Prostate gland (tissue), 2 donors: ENCODE results near the gene IL1A.

Experiments
- CTCF ChIP-seq, 4 experiments: fragments of 200-600 bp in 2 of 4; fragments of 450-650 bp in 2 of 4; sonication (generic) in 2 of 4; IDR thresholded peaks; 1 replicate in 3 of 4; 2 replicates in 1 of 4; pipeline ENCODE4 v1.5.1; 2016 to 2019; ENCODE audit warnings: antibody characterized with exemption in 4 of 4, mild to moderate bottlenecking in 2 of 4, moderate library complexity in 2 of 4
- POLR2A ChIP-seq: fragments of 450-650 bp; IDR thresholded peaks from one replicate; pipeline ENCODE4 v1.6.1; 2016; ENCODE audit warnings: antibody characterized with exemption, mild to moderate bottlenecking

GRCh38 chr2:112731479-112731878 lies 52.8 kb downstream of the IL1A start:
- TF ChIP-seq CTCF (IDR thresholded peaks at IDR 0.05) (no peak), POLR2A (no peak)
